OCI-LY7 (cell line): ENCODE measurements around the gene AS3MT. TPM values are rescaled to one million over a fixed set of nuclear protein-coding genes. Genes with fewer than 3 reads are reported as not detected.

Experiments
- BruUV-seq: library from RNA; stranded (reverse); fragments of 400-500 nt; replicated peaks from 2 replicates; lab custom pipeline; 2021; lab: Mats Ljungman, UMichigan
- CTCF ChIA-PET: fragments of 300-600 bp; sonication (Branson Sonifier 250); formaldehyde crosslinking; loops from one replicate; lab custom pipeline; 2022; ENCODE audit warnings: antibody characterized with exemption; ENCODE audit not compliant: unreplicated experiment; lab: Charles Lee
- POLR2A ChIA-PET: fragments of 300-600 bp; sonication (Branson Sonifier 250); formaldehyde crosslinking; loops from one replicate; lab custom pipeline; 2022; ENCODE audit warnings: antibody characterized with exemption; lab: Charles Lee
- DNase-seq: peaks from one replicate; pipeline ENCODE4 v3.0.0-alpha.2; 2015; ENCODE audit warnings: low spot score
- H2AFZ ChIP-seq: fragments of 200-600 bp; sonication (generic), shearing (Covaris generic); 2 replicates; pipeline ENCODE4 v1.6.1; 2014; ENCODE audit warnings: mild to moderate bottlenecking, antibody characterized with exemption, low read length, moderate library complexity
- H3K27ac ChIP-seq: fragments of 200-600 bp; sonication (generic); 2 replicates; pipeline ENCODE4 v1.5.1; 2014; ENCODE audit warnings: mixed run types, low read depth, mild to moderate bottlenecking, moderate library complexity, low read length, inconsistent platforms; ENCODE audit not compliant: poor library complexity, severe bottlenecking
- H3K36me3 ChIP-seq: fragments of 200-600 bp; sonication (generic); 2 replicates; pipeline ENCODE4 v1.6.1; 2014; ENCODE audit warnings: mild to moderate bottlenecking, antibody characterized with exemption, low read length, moderate library complexity, mixed read lengths; ENCODE audit not compliant: insufficient read depth
- H3K4me1 ChIP-seq: fragments of 200-600 bp; sonication (generic); 2 replicates; pipeline ENCODE4 v1.5.1; 2014; ENCODE audit warnings: mild to moderate bottlenecking, low read length; ENCODE audit not compliant: insufficient read depth, poor library complexity, severe bottlenecking
- H3K4me2 ChIP-seq: fragments of 200-600 bp; sonication (generic); 2 replicates; pipeline ENCODE4 v1.6.1; 2014; ENCODE audit warnings: mild to moderate bottlenecking, low read length
- H3K4me3 ChIP-seq: fragments of 200-600 bp; sonication (generic); 2 replicates; pipeline ENCODE4 v1.5.1; 2014; ENCODE audit warnings: mild to moderate bottlenecking, low read depth, low read length; ENCODE audit not compliant: poor library complexity, severe bottlenecking
- H3K79me2 ChIP-seq: fragments of 200-600 bp; sonication (generic); 2 replicates; pipeline ENCODE4 v1.6.1; 2016; ENCODE audit warnings: low read depth, mild to moderate bottlenecking, low read length, moderate library complexity, mixed read lengths; ENCODE audit not compliant: insufficient read depth
- H3K9me2 ChIP-seq: fragments of 200-600 bp; sonication (generic); 2 replicates; pipeline ENCODE4 v1.6.1; 2016; ENCODE audit warnings: mild to moderate bottlenecking, low read length, mixed read lengths; ENCODE audit not compliant: insufficient read depth
- H3K9me3 ChIP-seq: fragments of 200-600 bp; sonication (generic); 2 replicates; pipeline ENCODE4 v1.6.1; 2014; ENCODE audit warnings: mild to moderate bottlenecking, mixed run types, low read length, mixed read lengths
- H4K20me1 ChIP-seq: fragments of 200-600 bp; sonication (generic); 2 replicates; pipeline ENCODE4 v1.6.1; 2014; ENCODE audit warnings: mild to moderate bottlenecking, antibody characterized with exemption, low read length, moderate library complexity, mixed read lengths; ENCODE audit not compliant: insufficient read depth
- CTCF ChIP-seq: fragments of 200-600 bp; sonication (generic); conservative IDR thresholded peaks from 2 replicates; pipeline ENCODE4 v1.5.1; 2014; ENCODE audit warnings: mild to moderate bottlenecking, antibody characterized with exemption, low read length, moderate library complexity, mixed read lengths
- EZH2phosphoT487 ChIP-seq: fragments of 200-600 bp; sonication (generic); IDR thresholded peaks from 2 replicates; pipeline ENCODE4 v1.6.1; 2018; ENCODE audit warnings: low read depth, borderline replicate concordance, mild to moderate bottlenecking, mixed run types, antibody characterized with exemption, low read length, moderate library complexity, mixed read lengths
- intact Hi-C: fragments of 100-400 bp; cut with micrococcal nuclease; formaldehyde crosslinking; loops from one replicate; pipeline ENCODE4 v1.10.0; 2022; ENCODE audit not compliant: unreplicated experiment
- total RNA-seq, 2 experiments: library from RNA; depleted of rRNA in 1 of 2; stranded (reverse); fragments of >200 nt in 1 of 2; shearing (Covaris generic) in 1 of 2; gene quantifications; 2 replicates each; pipeline ENCODE4 v1.2.3, GENCODE V29; 2014 to 2022

The AS3MT gene
- total RNA-seq, 2 experiments from 2014 or later = not detected

GRCh38 chr10:102941401-102941800, 72.1 kb downstream of the AS3MT start:
- H3K36me3 ChIP-seq = no peaks in the 10 kb centered on the region

GRCh38 chr10:102945449-102945848, 76.2 kb downstream of the AS3MT start:
- CTCF ChIA-PET = no interaction called here

More at GRCh38 chr10:102941401-102941800, 72.1 kb downstream of the AS3MT start:
- Histone ChIP-seq H4K20me1 (no peaks in the 10 kb centered on the region), H3K79me2 (no peaks in the 10 kb centered on the region), H3K9me3 (no peaks in the 10 kb centered on the region), H3K27ac (no peak overlapping the region), H3K4me2 (no peak overlapping the region), H3K4me3 (no peak overlapping the region), H3K4me1 (no peaks in the 10 kb centered on the region), H2AFZ (no peak overlapping the region), H3K9me2 (no peaks in the 10 kb centered on the region)
- POLR2A ChIA-PET = no interaction called here
- no peak for DNase-seq
- CTCF ChIA-PET = no interaction called here
- TF ChIP-seq CTCF = no peak
- no peak for TF ChIP-seq EZH2phosphoT487
- intact Hi-C loops = no loop called here
- BruUV-seq = no TSS peak

More at GRCh38 chr10:102945449-102945848, 76.2 kb downstream of the AS3MT start:
- no peaks in the 10 kb centered on the region for H3K79me2 ChIP-seq
- DNase-seq = no peak
- POLR2A ChIA-PET = interaction anchor here (0.5 kb wide), 1 partner anchor 149 kb away, joined by 3 read pairs; no protein-coding TSS in a partner anchor
- H3K4me3 ChIP-seq = no peak overlapping the region
- no TSS peak for BruUV-seq
- intact Hi-C loops = no loop called here
- H3K27ac ChIP-seq = no peak overlapping the region
- H3K36me3 ChIP-seq = no peaks in the 10 kb centered on the region
- H3K4me2 ChIP-seq = no peak overlapping the region
- H3K9me2 ChIP-seq = no peaks in the 10 kb centered on the region
- H2AFZ ChIP-seq = no peak overlapping the region
- TF ChIP-seq CTCF (no peak), EZH2phosphoT487 (no peak)
- H4K20me1 ChIP-seq = no peaks in the 10 kb centered on the region
- H3K9me3 ChIP-seq = no peaks in the 10 kb centered on the region
- no peaks in the 10 kb centered on the region for H3K4me1 ChIP-seq
